Measurements from ENCODE around the gene UBTF. TPM values are rescaled to one million over a fixed set of nuclear protein-coding genes. Genes with fewer than 3 reads are reported as not detected.

The UBTF gene
- polyA plus RNA-seq, 1 donor (not counting 4 experiments of a cell fraction or from before 2014, with no cell fraction given): 23.0 TPM

DNA sequence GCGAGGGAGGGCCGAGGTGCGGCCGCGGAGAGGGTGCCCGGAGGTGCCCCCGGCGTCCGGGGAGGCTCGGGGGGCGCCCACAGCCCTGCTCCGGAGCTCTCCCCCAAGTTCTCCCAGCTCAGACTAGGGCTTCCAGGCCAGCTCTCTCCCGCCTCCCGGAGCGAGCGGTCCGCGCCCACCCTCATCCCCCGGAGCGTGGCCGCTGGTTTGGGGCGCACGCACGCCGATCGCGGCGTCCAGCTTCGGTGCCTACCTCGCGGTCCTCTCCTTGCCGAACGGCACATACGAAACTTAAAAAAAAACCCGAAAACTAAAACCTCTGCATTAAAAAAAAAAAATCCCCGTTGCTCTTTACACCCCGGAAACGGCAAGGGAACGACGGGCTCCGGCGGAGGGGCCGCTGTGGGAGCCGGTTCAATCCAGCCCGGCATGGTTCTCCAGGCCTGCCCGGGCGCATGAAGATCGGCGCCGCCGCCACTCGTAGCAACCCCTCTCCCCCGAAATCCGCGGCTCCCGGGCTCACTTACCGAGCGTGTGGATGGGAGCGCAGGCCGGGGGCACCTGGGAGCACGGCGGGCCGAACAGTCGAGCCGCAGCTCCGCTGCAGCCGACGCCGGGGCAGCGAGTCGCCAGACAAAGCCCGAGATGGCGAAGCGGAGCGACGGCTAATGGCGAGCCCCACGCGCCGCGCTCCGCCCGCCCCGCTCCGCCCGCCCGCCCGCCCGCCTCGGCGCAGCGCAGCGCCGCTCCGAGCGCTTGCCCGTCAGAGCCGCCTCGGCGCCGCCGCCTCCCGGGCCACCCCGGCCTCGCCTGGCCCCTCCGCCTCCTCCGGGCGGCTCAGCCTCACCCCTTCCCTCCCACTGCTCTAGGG lies 973 bp upstream of the UBTF start:
- dilution Hi-C loops (cut with MboI; ENCODE audit: extremely low pct_ligation_motif_present, low sequenced_read_pairs): no loop called here
- Histone ChIP-seq H3K27ac (ENCODE audit: control insufficient read depth, insufficient read depth, low read length) (peak overlapping the region; percentile 76), H3K9me1 (ENCODE audit: control insufficient read depth, extremely low read depth, insufficient read depth, low read length) (no peaks in the 10 kb centered on the region), H3K4me1 (ENCODE audit: control insufficient read depth, extremely low read depth, insufficient read depth, low read length) (peaks cover 34% of the 10 kb centered on the region), H3K9me3 (ENCODE audit: control insufficient read depth, low read depth, low read length) (no peaks in the 10 kb centered on the region), H4K20me1 (ENCODE audit: control insufficient read depth, extremely low read depth, insufficient read depth, low read length) (no peaks in the 10 kb centered on the region), H3K4me3 (ENCODE audit: control insufficient read depth in 2 of 3, extremely low read depth in 1 of 3, insufficient read depth in 2 of 3, low read depth in 1 of 3, low read length in 3 of 3) (peak overlapping the region; percentile 85 to 94 (median 89)), H3K27me3 (ENCODE audit: control insufficient read depth, extremely low read depth, insufficient read depth, low read length) (no peaks in the 10 kb centered on the region), H2AFZ (ENCODE audit: control insufficient read depth, low read length) (no peak overlapping the region), H3K36me3 (ENCODE audit: control insufficient read depth in 2 of 2, extremely low read depth in 1 of 2, insufficient read depth in 2 of 2, low read length in 2 of 2) (peaks cover 12 to 19% of the 10 kb centered on the region in 2 experiments), H3K79me2 (ENCODE audit: control insufficient read depth, insufficient read depth, low read length) (peaks cover 24% of the 10 kb centered on the region), H3K4me2 (ENCODE audit: control insufficient read depth, extremely low read depth, insufficient read depth, low read depth, low read length) (peak overlapping the region; percentile 98), H3K9ac (ENCODE audit: control insufficient read depth, extremely low read depth, insufficient read depth, low read length) (peak overlapping the region; percentile 87)
- no peak for FAIRE-seq
- TF ChIP-seq EZH2 (IDR thresholded peaks at IDR 0.05; ENCODE audit: low read length): no peak
- no peak for TF ChIP-seq CTCF (optimal IDR thresholded peaks at IDR 0.05 in 1 of 3, IDR thresholded peaks at IDR 0.05 in 1 of 3, conservative IDR thresholded peaks at IDR 0.05 in 1 of 3; ENCODE audit: extremely low read depth in 1 of 3, insufficient read depth in 2 of 3, low read length in 3 of 3)
- no peak for DNase-seq (ENCODE audit: low read depth, low spot score)

DNA sequence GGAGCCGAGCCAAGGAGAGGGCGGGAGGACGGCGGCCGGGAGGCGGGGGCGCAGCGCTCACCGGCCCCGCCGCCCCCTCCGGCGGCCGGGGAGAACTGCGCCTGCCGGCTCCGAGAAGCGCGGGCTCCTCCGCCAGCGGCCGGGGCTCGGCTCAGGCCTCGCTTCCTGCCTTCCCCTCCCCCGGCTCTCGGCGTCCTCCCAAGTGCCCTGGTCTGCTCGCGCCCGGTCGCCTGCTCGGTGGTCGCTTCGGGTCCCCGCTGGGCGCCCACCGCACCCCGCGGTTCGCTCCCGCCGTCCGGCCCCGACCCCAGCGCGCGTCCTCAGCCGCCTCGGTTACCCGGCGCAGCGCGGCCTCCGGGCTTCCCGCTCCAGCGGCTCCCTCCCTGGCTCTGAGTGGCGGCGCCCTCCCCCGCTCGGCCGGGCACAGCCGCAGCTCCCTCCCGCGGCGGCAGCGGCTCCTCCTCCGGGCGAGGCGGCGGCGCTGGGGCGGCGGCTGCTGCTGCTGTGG lies 313 bp downstream of the UBTF start:
- H3K27ac ChIP-seq (ENCODE audit: control insufficient read depth, insufficient read depth, low read length): peak overlapping the region; percentile 66
- peaks cover 24% of the 10 kb centered on the region for H3K79me2 ChIP-seq (ENCODE audit: control insufficient read depth, insufficient read depth, low read length)
- H3K9me1 ChIP-seq (ENCODE audit: control insufficient read depth, extremely low read depth, insufficient read depth, low read length): no peaks in the 10 kb centered on the region
- H3K4me1 ChIP-seq (ENCODE audit: control insufficient read depth, extremely low read depth, insufficient read depth, low read length): peaks cover 34% of the 10 kb centered on the region
- H2AFZ ChIP-seq (ENCODE audit: control insufficient read depth, low read length): no peak overlapping the region
- no peaks in the 10 kb centered on the region for H4K20me1 ChIP-seq (ENCODE audit: control insufficient read depth, extremely low read depth, insufficient read depth, low read length)
- H3K9me3 ChIP-seq (ENCODE audit: control insufficient read depth, low read depth, low read length): no peaks in the 10 kb centered on the region
- DNase-seq (ENCODE audit: low read depth, low spot score) (no peak), FAIRE-seq (no peak)
- dilution Hi-C loops (cut with MboI; ENCODE audit: extremely low pct_ligation_motif_present, low sequenced_read_pairs): no loop called here
- peaks cover 22 to 28% of the 10 kb centered on the region in 2 experiments for H3K36me3 ChIP-seq (ENCODE audit: control insufficient read depth in 2 of 2, extremely low read depth in 1 of 2, insufficient read depth in 2 of 2, low read length in 2 of 2)
- H3K27me3 ChIP-seq (ENCODE audit: control insufficient read depth, extremely low read depth, insufficient read depth, low read length): no peaks in the 10 kb centered on the region
- no peak overlapping the region for H3K4me2 ChIP-seq (ENCODE audit: control insufficient read depth, extremely low read depth, insufficient read depth, low read depth, low read length)
- H3K9ac ChIP-seq (ENCODE audit: control insufficient read depth, extremely low read depth, insufficient read depth, low read length): peak overlapping the region; percentile 81
- H3K4me3 ChIP-seq (ENCODE audit: control insufficient read depth in 2 of 3, extremely low read depth in 1 of 3, insufficient read depth in 2 of 3, low read depth in 1 of 3, low read length in 3 of 3): peak overlapping the region; percentile 67 to 94 (median 89)
- no peak for TF ChIP-seq EZH2 (IDR thresholded peaks at IDR 0.05; ENCODE audit: low read length)
- TF ChIP-seq CTCF (optimal IDR thresholded peaks at IDR 0.05 in 1 of 3, IDR thresholded peaks at IDR 0.05 in 1 of 3, conservative IDR thresholded peaks at IDR 0.05 in 1 of 3; ENCODE audit: extremely low read depth in 1 of 3, insufficient read depth in 2 of 3, low read length in 3 of 3): peak in 2 of 3 experiments; percentile 34 to 49
